Esophagus squamous epithelium (tissue), 5 donors: ENCODE measurements around the gene FJX1. TPM values are rescaled to one million over a fixed set of nuclear protein-coding genes. Genes with fewer than 3 reads are reported as not detected.

Experiments used
- DNase-seq: peaks from one replicate; lab custom pipeline; 2025; lab: John Stamatoyannopoulos, UW
- H3K27ac ChIP-seq, 4 donors: fragments of 200-600 bp; sonication (generic); one replicate each; pipeline ENCODE4 v1.5.1; 2016 to 2019; ENCODE audit warnings: mild to moderate bottlenecking in 1 of 4
- H3K27me3 ChIP-seq, 4 donors: fragments of 200-600 bp; sonication (generic); 1 replicate in 3 of 4; 2 replicates in 1 of 4; pipeline versions ENCODE4 v1.5.1 to v1.6.0; 2017 to 2021; ENCODE audit warnings: antibody characterized with exemption in 1 of 4
- H3K36me3 ChIP-seq, 3 donors: fragments of 200-600 bp; sonication (generic); one replicate each; pipeline ENCODE4 v1.5.1; 2016 to 2019
- H3K4me1 ChIP-seq, 3 donors: fragments of 200-600 bp; sonication (generic); one replicate each; pipeline ENCODE4 v1.5.1; 2017 to 2019
- H3K4me3 ChIP-seq, 4 donors: fragments of 200-600 bp; sonication (generic); 1 replicate in 3 of 4; 2 replicates in 1 of 4; pipeline ENCODE4 v1.5.1; 2016 to 2019; ENCODE audit warnings: mild to moderate bottlenecking in 2 of 4, moderate library complexity in 1 of 4
- H3K9me3 ChIP-seq, 3 donors: fragments of 200-600 bp; sonication (generic); one replicate each; pipeline ENCODE4 v1.5.1; 2016 to 2019
- POLR2A ChIP-seq, 4 donors: fragments of 450-650 bp; IDR thresholded peaks; one replicate each; pipeline ENCODE4 v1.6.1; 2017; ENCODE audit warnings: antibody characterized with exemption in 4 of 4, mild to moderate bottlenecking in 4 of 4, moderate library complexity in 3 of 4
- WGBS, 2 donors: methylation state at CpG; one replicate each; pipeline ENCODE4 v1.1.5; 2018; 5-methylcytosine and 5-hydroxymethylcytosine counted together
- intact Hi-C: fragments of 100-400 bp; cut with DNase I; formaldehyde crosslinking; loops from one replicate; pipeline ENCODE4 v1.15.0; 2022
- total RNA-seq, 4 donors: library from RNA; depleted of rRNA; stranded (reverse); fragments of >200 nt; gene quantifications; one replicate each; pipeline ENCODE4 v1.1.0, GENCODE V29; 2016
- TF ChIP-seq, protein P1 (sequence below), 6 experiments: fragments of 450-650 bp in 4 of 6; fragments of 200-600 bp in 2 of 6; sonication (generic) in 2 of 6; IDR thresholded peaks; one replicate each; pipeline ENCODE4 v1.5.1; 2016 to 2019; ENCODE audit warnings: antibody characterized with exemption in 6 of 6, mild to moderate bottlenecking in 4 of 6, moderate library complexity in 4 of 6
- donor health status: DM: yes; HTN: yes; CAD: no.

Gene FJX1
- total RNA-seq, 4 donors from 2014 or later = 8.8 to 12.4 (median 11.1) TPM

DNA sequence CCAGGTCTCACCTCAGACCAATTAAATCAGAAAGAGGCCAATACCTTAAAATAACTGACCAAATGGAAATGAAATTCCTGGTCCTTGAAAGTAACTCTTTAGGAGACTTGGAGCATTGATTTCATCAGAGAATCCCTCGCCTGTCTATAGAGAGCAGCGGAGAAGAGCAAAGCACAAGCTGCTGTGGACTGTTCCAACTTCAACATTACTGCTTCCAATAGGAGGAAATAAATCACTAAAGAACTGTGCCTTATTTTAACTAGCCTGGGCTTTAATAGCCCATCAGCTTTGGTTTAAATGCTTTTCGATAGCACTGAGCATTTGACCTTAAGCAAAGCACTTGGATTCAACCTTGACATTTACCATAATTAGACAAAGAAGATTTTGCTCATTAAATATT, 32.0 kb upstream of the FJX1 start:
- TF ChIP-seq, protein P1, sequence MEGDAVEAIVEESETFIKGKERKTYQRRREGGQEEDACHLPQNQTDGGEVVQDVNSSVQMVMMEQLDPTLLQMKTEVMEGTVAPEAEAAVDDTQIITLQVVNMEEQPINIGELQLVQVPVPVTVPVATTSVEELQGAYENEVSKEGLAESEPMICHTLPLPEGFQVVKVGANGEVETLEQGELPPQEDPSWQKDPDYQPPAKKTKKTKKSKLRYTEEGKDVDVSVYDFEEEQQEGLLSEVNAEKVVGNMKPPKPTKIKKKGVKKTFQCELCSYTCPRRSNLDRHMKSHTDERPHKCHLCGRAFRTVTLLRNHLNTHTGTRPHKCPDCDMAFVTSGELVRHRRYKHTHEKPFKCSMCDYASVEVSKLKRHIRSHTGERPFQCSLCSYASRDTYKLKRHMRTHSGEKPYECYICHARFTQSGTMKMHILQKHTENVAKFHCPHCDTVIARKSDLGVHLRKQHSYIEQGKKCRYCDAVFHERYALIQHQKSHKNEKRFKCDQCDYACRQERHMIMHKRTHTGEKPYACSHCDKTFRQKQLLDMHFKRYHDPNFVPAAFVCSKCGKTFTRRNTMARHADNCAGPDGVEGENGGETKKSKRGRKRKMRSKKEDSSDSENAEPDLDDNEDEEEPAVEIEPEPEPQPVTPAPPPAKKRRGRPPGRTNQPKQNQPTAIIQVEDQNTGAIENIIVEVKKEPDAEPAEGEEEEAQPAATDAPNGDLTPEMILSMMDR (IDR thresholded peaks at IDR 0.05) = no peak
- TF ChIP-seq POLR2A (IDR thresholded peaks at IDR 0.05) = no peak
- 77 to 87% methylated on average over 3 of the region's 3 CpGs for WGBS, 2 donors
- intact Hi-C loops = no loop called here
- Histone ChIP-seq H3K4me1 (no peaks in the 10 kb centered on the region), H3K27me3 (peaks cover 0 to 18% (median 0%) of the 10 kb centered on the region in 4 donors), H3K9me3 (no peaks in the 10 kb centered on the region), H3K36me3 (no peaks in the 10 kb centered on the region), H3K27ac (no peak overlapping the region), H3K4me3 (no peak overlapping the region)
- DNase-seq = no peak

DNA sequence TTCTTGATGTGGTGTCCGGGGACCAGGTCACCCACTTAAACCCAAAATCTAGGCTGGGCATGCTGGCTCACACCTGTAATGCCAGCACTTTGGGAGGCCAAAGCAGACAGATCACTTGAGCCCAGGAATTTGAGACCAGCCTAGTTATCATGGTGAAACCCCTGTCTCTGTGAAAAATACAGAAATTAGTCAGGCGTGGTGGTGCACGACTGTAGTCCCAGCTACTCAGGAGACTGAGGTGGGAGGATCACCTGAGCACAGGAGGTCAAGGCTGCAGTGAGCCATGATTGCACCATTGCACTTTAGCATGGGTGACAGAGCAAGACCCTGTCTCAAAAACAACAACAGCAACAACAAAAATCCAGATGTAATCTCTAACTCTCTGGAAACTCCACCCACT, 30.3 kb upstream of the FJX1 start:
- TF ChIP-seq, protein P1 (IDR thresholded peaks at IDR 0.05) = no peak
- no peak for TF ChIP-seq POLR2A (IDR thresholded peaks at IDR 0.05)
- H3K9me3 ChIP-seq = no peaks in the 10 kb centered on the region
- 72 to 86% methylated on average over 2 to 3 of the region's 3 CpGs for WGBS, 2 donors
- no peaks in the 10 kb centered on the region for H3K36me3 ChIP-seq
- H3K27me3 ChIP-seq = peaks cover 0 to 18% (median 0%) of the 10 kb centered on the region in 4 donors
- H3K4me3 ChIP-seq = no peak overlapping the region
- intact Hi-C loops = no loop called here
- no peaks in the 10 kb centered on the region for H3K4me1 ChIP-seq
- no peak for DNase-seq
- no peak overlapping the region for H3K27ac ChIP-seq

DNA sequence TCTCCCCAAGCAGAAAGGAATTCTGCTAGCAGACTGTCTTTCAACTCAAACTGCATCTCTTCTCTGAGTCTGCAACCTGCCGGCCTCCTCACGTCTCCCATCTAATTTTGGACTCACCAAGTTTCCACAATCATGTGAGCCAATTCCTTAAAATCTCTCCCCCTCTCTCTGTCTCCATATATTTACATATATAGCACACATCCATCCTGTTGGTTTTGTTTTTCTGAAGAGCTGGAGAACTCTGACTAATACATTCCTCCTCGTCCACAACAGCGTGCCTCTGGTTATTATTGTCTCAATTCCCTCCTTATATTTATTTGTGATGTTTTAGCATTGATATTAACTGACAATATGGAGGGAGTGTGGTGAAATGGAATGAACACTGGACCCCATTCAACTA, 29.6 kb upstream of the FJX1 start:
- 70 to 88% methylated on average over 4 of the region's 4 CpGs for WGBS, 2 donors
- Histone ChIP-seq H3K27me3 (peaks cover 0 to 18% (median 0%) of the 10 kb centered on the region in 4 donors), H3K27ac (no peak overlapping the region), H3K9me3 (no peaks in the 10 kb centered on the region), H3K36me3 (no peaks in the 10 kb centered on the region), H3K4me1 (no peaks in the 10 kb centered on the region), H3K4me3 (no peak overlapping the region)
- TF ChIP-seq, protein P1 (IDR thresholded peaks at IDR 0.05) = no peak
- no peak for TF ChIP-seq POLR2A (IDR thresholded peaks at IDR 0.05)
- intact Hi-C loops = no loop called here
- DNase-seq = no peak

DNA sequence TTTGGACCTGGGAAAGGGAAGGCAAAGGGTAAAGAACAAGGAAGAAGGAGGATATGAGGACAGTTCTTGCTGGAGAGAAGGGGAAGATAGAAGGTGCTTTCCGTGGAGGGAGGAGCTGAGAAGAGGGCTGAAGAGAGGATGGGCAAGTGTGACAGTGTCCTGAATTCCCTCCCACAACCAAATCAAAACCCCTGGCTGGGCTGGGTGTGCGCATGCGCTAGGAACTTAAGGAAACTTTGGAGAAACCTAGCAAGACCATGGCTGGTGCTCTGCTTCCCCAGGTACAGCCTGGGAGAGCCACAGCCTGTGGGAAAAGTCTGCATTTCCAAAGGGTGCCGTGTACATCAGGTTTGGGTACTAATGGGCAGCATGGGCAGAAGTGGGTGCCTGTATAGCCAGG, 29.0 kb upstream of the FJX1 start:
- DNase-seq = no peak
- intact Hi-C loops = no loop called here
- H3K4me1 ChIP-seq = no peaks in the 10 kb centered on the region
- no peaks in the 10 kb centered on the region for H3K9me3 ChIP-seq
- TF ChIP-seq, protein P1 (IDR thresholded peaks at IDR 0.05) = no peak
- TF ChIP-seq POLR2A (IDR thresholded peaks at IDR 0.05) = no peak
- no peak overlapping the region for H3K4me3 ChIP-seq
- H3K27ac ChIP-seq = no peak overlapping the region
- 61 to 86% methylated on average over 2 to 4 of the region's 4 CpGs for WGBS, 2 donors
- H3K36me3 ChIP-seq = no peaks in the 10 kb centered on the region
- H3K27me3 ChIP-seq = peaks cover 0 to 18% (median 0%) of the 10 kb centered on the region in 4 donors

DNA sequence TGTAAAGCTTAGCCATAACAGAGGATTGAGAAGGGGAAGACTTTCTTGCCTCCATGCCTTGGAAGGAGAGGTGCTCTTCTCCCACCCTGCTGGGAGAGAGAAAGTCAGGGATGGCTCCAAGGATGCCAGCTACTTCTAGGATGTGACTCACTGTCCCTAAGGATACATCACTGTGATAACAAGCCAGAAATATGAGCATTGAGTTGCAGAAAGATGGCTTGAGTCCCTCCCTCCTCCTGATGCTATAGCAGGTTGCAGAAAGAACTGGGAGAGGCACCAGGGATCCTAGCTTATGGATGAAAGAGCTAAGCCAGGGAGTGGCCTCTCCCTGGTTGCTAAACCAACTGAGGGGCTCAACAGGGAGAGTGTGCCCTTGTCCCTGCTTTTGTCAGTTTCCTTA, 27.8 kb upstream of the FJX1 start:
- no peaks in the 10 kb centered on the region for H3K9me3 ChIP-seq
- DNase-seq = no peak
- H3K27ac ChIP-seq = no peak overlapping the region
- no peak overlapping the region for H3K4me3 ChIP-seq
- intact Hi-C loops = no loop called here
- TF ChIP-seq POLR2A (IDR thresholded peaks at IDR 0.05) = no peak
- TF ChIP-seq, protein P1 (IDR thresholded peaks at IDR 0.05) = no peak
- no peaks in the 10 kb centered on the region for H3K36me3 ChIP-seq
- peaks cover 0 to 18% (median 0%) of the 10 kb centered on the region in 4 donors for H3K27me3 ChIP-seq
- H3K4me1 ChIP-seq = no peaks in the 10 kb centered on the region
